K562 (cell line): Measurements from ENCODE around the gene DLG4. TPM values are rescaled to one million over a fixed set of nuclear protein-coding genes. Genes with fewer than 3 reads are reported as not detected.

Source experiments
- BHLHE40 ChIP-seq: IDR thresholded peaks from 2 replicates; pipeline ENCODE4 v1.6.1; 2011; ENCODE audit warnings: low read length, improper control_type of control experiment
- CHCHD3 ChIP-seq: fragments of 250-450 bp; sonication (Bioruptor Pico); IDR thresholded peaks from 2 replicates; pipeline ENCODE4 v2.1.2; 2022; ENCODE audit warnings: mild to moderate bottlenecking
- GTF2F1 ChIP-seq: IDR thresholded peaks from 2 replicates; pipeline ENCODE4 v1.6.1; 2011; ENCODE audit warnings: low read depth, low read length, improper control_type of control experiment
- HDGF ChIP-seq: fragments of 450-650 bp; IDR thresholded peaks from 2 replicates; pipeline ENCODE4 v1.6.1; 2016
- KAT8 ChIP-seq: fragments of 450-650 bp; IDR thresholded peaks from 2 replicates; pipeline ENCODE4 v1.6.1; 2016; ENCODE audit warnings: low read depth, mild to moderate bottlenecking
- MAZ ChIP-seq, 2 experiments: fragments of 450-650 bp in 1 of 2; sonication (generic) in 1 of 2; formaldehyde crosslinking; IDR thresholded peaks in 1 of 2; conservative IDR thresholded peaks in 1 of 2; 2 replicates each; pipeline versions ENCODE4 v1.4.0 to v1.5.0; 2020; ENCODE audit warnings: mild to moderate bottlenecking in 1 of 2, missing genetic modification reagents in 1 of 2
- MEF2A ChIP-seq: IDR thresholded peaks from 2 replicates; pipeline ENCODE4 v1.6.1; 2011; ENCODE audit warnings: low read depth, mild to moderate bottlenecking, low read length, moderate library complexity; ENCODE audit not compliant: control insufficient read depth
- MIER1 ChIP-seq: fragments of 450-650 bp; IDR thresholded peaks from 2 replicates; pipeline ENCODE4 v1.6.1; 2016; ENCODE audit warnings: antibody characterized with exemption, mild to moderate bottlenecking, low read depth
- NEUROD1 ChIP-seq: fragments of 150-350 bp; IDR thresholded peaks from 2 replicates; pipeline ENCODE4 v1.6.1; 2014; ENCODE audit warnings: borderline replicate concordance, low read length, low read depth; ENCODE audit not compliant: partially characterized antibody
- PTTG1 ChIP-seq: fragments of 450-650 bp; IDR thresholded peaks from 2 replicates; pipeline ENCODE4 v1.6.1; 2016; ENCODE audit warnings: low read depth, mild to moderate bottlenecking, missing genetic modification characterization, missing compliant biosample characterization
- RBFOX2 ChIP-seq: fragments of 200-400 bp; formaldehyde crosslinking; IDR thresholded peaks from 2 replicates; pipeline ENCODE4 v1.6.1; 2017; ENCODE audit warnings: low read depth, mild to moderate bottlenecking, low read length, moderate library complexity
- RFX1 ChIP-seq: fragments of 450-650 bp; IDR thresholded peaks from 2 replicates; pipeline ENCODE4 v1.6.1; 2016; ENCODE audit warnings: mild to moderate bottlenecking, moderate library complexity
- SMARCA4 ChIP-seq: fragments of 450-650 bp; IDR thresholded peaks from 2 replicates; pipeline ENCODE4 v1.6.1; 2016
- STAT5B ChIP-seq: fragments of 250-450 bp; sonication (Bioruptor Pico); IDR thresholded peaks from 2 replicates; pipeline ENCODE4 v1.8.0; 2021; ENCODE audit warnings: mild to moderate bottlenecking, inconsistent platforms
- TARDBP ChIP-seq: fragments of 450-650 bp; IDR thresholded peaks from 2 replicates; pipeline ENCODE4 v1.6.1; 2016
- TRIM24 ChIP-seq, 2 experiments: fragments of 450-650 bp; IDR thresholded peaks; 2 replicates each; pipeline ENCODE4 v1.6.1; 2016
- ZNF785 ChIP-seq: fragments of 250-450 bp; sonication (Bioruptor Pico); IDR thresholded peaks from 2 replicates; pipeline ENCODE4 v1.4.0; 2020; ENCODE audit warnings: mild to moderate bottlenecking
- polyA plus RNA-seq, 8 experiments: library from polyadenylated mRNA; depleted of rRNA in 4 of 8; stranded (reverse) in 5 of 8; unstranded in 3 of 8; fragments of >200 nt; fragmentation: Nextera tagmentation in 2 of 8; fragmentation: Illumina TruSeq in 1 of 8; extraction: Ambion mirVana in 2 of 8; extraction: Trizol in 1 of 8; gene quantifications; 2 replicates each; pipeline versions ENCODE4 v1.2.1 to v1.2.3, GENCODE V29; 2011 to 2014; ENCODE audit warnings: inconsistent platforms in 1 of 8, missing spikeins in 1 of 8
- total RNA-seq, 7 experiments: library from RNA; depleted of rRNA in 6 of 7; stranded (reverse); fragments of >200 nt in 6 of 7; fragmentation: Illumina TruSeq in 2 of 7; extraction: Trizol in 2 of 7; gene quantifications; 2 replicates each; pipeline versions ENCODE4 v1.2.1 to v1.2.3, GENCODE V29; 2011 to 2021; ENCODE audit warnings: low replicate concordance in 1 of 7
- TF ChIP-seq, protein P1 (sequence below), 2 experiments: fragments of 450-650 bp; conservative IDR thresholded peaks; 2 replicates each; pipeline ENCODE4 v1.6.1; 2017; ENCODE audit warnings: mild to moderate bottlenecking in 2 of 2, moderate library complexity in 2 of 2
- TF ChIP-seq, protein P2 (sequence below): fragments of 250-450 bp; sonication (Bioruptor Pico); IDR thresholded peaks from 2 replicates; pipeline ENCODE4 v1.8.0; 2022; ENCODE audit warnings: moderate library complexity, mild to moderate bottlenecking, inconsistent platforms
- TF ChIP-seq, protein P3 (sequence below): sonication (generic); formaldehyde crosslinking; IDR thresholded peaks from 2 replicates; pipeline ENCODE4 v1.8.0; 2023; ENCODE audit warnings: mild to moderate bottlenecking, missing genetic modification reagents
- TF ChIP-seq, protein P4 (sequence below): fragments of 200-400 bp; formaldehyde crosslinking; IDR thresholded peaks from 2 replicates; pipeline ENCODE4 v1.6.1; 2017; ENCODE audit warnings: mild to moderate bottlenecking, low read depth, low read length, moderate library complexity

The DLG4 gene
- total and polyA plus RNA-seq, 9 of the 15 experiments (the other 6 are each of a cell fraction or from before 2014, with no cell fraction given) = 0.03 to 12.0 (median 4.1) TPM

DNA sequence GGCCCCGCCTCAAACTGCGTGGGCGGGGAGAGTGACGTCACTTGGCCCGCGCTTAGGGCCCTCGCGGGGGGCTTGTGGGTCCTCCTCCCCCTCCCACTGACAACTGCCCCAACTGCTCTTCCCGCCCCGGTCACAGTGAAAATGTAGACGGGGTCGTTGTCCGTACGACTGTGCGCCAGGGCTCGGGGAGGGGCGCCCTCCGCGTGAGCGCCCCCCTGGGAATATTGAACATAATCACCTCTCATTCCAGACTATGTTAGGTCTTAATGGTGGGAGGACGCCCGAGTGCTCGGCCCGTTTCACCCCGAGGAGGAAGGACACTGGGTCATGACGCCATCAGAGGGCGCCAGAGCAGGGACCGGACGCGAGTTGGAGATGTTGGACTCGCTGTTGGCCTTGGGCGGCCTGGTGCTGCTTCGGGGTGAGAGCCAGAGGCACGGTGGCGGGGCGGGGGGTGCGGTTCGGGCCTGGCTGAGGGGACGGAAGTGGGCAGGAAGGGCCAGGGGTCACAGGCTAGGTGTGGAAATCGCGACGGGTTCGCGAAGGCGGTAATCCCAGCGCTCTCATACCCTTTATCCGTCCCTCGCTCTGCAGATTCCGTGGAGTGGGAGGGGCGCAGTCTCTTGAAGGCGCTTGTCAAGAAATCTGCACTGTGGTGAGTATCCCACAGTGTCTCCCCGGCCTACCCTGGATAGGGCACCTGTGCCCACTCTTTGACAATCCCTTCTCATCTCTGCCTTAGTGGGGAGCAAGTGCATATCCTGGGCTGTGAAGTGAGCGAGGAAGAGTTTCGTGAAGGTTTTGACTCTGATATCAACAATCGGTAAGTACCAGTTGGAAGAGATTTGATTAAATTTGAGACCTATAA lies 32.8 kb upstream of the DLG4 start, which contains the start of gene ELP5 (continued):
- TF ChIP-seq, protein P1, sequence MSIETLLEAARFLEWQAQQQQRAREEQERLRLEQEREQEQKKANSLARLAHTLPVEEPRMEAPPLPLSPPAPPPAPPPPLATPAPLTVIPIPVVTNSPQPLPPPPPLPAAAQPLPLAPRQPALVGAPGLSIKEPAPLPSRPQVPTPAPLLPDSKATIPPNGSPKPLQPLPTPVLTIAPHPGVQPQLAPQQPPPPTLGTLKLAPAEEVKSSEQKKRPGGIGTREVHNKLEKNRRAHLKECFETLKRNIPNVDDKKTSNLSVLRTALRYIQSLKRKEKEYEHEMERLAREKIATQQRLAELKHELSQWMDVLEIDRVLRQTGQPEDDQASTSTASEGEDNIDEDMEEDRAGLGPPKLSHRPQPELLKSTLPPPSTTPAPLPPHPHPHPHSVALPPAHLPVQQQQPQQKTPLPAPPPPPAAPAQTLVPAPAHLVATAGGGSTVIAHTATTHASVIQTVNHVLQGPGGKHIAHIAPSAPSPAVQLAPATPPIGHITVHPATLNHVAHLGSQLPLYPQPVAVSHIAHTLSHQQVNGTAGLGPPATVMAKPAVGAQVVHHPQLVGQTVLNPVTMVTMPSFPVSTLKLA (conservative IDR thresholded peaks at IDR 0.05) = peak; percentile 79 to 85
- TF ChIP-seq, protein P2, sequence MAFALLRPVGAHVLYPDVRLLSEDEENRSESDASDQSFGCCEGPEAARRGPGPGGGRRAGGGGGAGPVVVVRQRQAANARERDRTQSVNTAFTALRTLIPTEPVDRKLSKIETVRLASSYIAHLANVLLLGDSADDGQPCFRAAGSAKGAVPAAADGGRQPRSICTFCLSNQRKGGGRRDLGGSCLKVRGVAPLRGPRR = no peak
- TF ChIP-seq RBFOX2 (peak; percentile 96), GTF2F1 (no peak; the same call in 1 of the 2 replicates), BHLHE40 (no peak; the same call in 1 of the 2 replicates), CHCHD3 (no peak), KAT8 (no peak), RFX1 (no peak), TARDBP (0 out of 2 replicates have a peak, but pooled peaks have one; percentile 43), STAT5B (no peak), SMARCA4 (peak; percentile 35; the same call in 1 of the 2 replicates), HDGF (no peak), NEUROD1 (no peak), MIER1 (no peak), PTTG1 (tag) (no peak), MAZ (CRISPR knock-in tag; conservative IDR thresholded peaks at IDR 0.05 in 1 of 2, IDR thresholded peaks at IDR 0.05 in 1 of 2) (peak; percentile 71 to 78; a peak in 2 of 4 replicates), MEF2A (no peak), ZNF785 (no peak), TRIM24 (IDR thresholded peaks at IDR 0.05) (peak in 1 of 2 experiments; percentile 25; a peak in 1 of 4 replicates)
- TF ChIP-seq, protein P3, sequence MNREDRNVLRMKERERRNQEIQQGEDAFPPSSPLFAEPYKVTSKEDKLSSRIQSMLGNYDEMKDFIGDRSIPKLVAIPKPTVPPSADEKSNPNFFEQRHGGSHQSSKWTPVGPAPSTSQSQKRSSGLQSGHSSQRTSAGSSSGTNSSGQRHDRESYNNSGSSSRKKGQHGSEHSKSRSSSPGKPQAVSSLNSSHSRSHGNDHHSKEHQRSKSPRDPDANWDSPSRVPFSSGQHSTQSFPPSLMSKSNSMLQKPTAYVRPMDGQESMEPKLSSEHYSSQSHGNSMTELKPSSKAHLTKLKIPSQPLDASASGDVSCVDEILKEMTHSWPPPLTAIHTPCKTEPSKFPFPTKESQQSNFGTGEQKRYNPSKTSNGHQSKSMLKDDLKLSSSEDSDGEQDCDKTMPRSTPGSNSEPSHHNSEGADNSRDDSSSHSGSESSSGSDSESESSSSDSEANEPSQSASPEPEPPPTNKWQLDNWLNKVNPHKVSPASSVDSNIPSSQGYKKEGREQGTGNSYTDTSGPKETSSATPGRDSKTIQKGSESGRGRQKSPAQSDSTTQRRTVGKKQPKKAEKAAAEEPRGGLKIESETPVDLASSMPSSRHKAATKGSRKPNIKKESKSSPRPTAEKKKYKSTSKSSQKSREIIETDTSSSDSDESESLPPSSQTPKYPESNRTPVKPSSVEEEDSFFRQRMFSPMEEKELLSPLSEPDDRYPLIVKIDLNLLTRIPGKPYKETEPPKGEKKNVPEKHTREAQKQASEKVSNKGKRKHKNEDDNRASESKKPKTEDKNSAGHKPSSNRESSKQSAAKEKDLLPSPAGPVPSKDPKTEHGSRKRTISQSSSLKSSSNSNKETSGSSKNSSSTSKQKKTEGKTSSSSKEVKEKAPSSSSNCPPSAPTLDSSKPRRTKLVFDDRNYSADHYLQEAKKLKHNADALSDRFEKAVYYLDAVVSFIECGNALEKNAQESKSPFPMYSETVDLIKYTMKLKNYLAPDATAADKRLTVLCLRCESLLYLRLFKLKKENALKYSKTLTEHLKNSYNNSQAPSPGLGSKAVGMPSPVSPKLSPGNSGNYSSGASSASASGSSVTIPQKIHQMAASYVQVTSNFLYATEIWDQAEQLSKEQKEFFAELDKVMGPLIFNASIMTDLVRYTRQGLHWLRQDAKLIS (CRISPR knock-in tag) = peak; percentile 52; the same call in 1 of the 2 replicates
- TF ChIP-seq, protein P4, sequence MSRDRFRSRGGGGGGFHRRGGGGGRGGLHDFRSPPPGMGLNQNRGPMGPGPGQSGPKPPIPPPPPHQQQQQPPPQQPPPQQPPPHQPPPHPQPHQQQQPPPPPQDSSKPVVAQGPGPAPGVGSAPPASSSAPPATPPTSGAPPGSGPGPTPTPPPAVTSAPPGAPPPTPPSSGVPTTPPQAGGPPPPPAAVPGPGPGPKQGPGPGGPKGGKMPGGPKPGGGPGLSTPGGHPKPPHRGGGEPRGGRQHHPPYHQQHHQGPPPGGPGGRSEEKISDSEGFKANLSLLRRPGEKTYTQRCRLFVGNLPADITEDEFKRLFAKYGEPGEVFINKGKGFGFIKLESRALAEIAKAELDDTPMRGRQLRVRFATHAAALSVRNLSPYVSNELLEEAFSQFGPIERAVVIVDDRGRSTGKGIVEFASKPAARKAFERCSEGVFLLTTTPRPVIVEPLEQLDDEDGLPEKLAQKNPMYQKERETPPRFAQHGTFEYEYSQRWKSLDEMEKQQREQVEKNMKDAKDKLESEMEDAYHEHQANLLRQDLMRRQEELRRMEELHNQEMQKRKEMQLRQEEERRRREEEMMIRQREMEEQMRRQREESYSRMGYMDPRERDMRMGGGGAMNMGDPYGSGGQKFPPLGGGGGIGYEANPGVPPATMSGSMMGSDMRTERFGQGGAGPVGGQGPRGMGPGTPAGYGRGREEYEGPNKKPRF = no peak
